HepG2 (cell line): Measurements from ENCODE around the gene FKBP10. TPM values are rescaled to one million over a fixed set of nuclear protein-coding genes. Genes with fewer than 3 reads are reported as not detected.

ENCODE experiments used
- CEBPB ChIP-seq: IDR thresholded peaks from 2 replicates; pipeline ENCODE4 v1.6.1; 2011; ENCODE audit warnings: low read depth, low read length, improper control_type of control experiment, borderline replicate concordance
- FOXK2 ChIP-seq: fragments of 450-650 bp; IDR thresholded peaks from 2 replicates; pipeline ENCODE4 v1.6.1; 2016
- GLMP ChIP-seq: sonication (generic); formaldehyde crosslinking; IDR thresholded peaks from 2 replicates; pipeline ENCODE4 v1.9.0; 2021; ENCODE audit warnings: missing genetic modification reagents, mild to moderate bottlenecking, borderline replicate concordance
- MAZ ChIP-seq, 2 experiments: sonication (generic) in 1 of 2; formaldehyde crosslinking in 1 of 2; IDR thresholded peaks; 2 replicates each; pipeline versions ENCODE4 v1.5.0 to v1.6.1; 2012 to 2020; ENCODE audit warnings: low read depth in 2 of 2, mild to moderate bottlenecking in 2 of 2, borderline replicate concordance in 1 of 2, improper control_type of control experiment in 1 of 2, low read length in 1 of 2, missing genetic modification reagents in 1 of 2, moderate library complexity in 1 of 2
- NR0B2 ChIP-seq: sonication (generic); formaldehyde crosslinking; IDR thresholded peaks from 2 replicates; pipeline ENCODE4 v1.4.0; 2020; ENCODE audit warnings: mild to moderate bottlenecking, missing genetic modification reagents
- ONECUT2 ChIP-seq: sonication (generic); formaldehyde crosslinking; IDR thresholded peaks from 2 replicates; pipeline ENCODE4 v1.4.0; 2020; ENCODE audit warnings: missing genetic modification reagents
- PCBP1 ChIP-seq: fragments of 200-400 bp; formaldehyde crosslinking; IDR thresholded peaks from 2 replicates; pipeline ENCODE4 v1.6.1; 2017; ENCODE audit warnings: mild to moderate bottlenecking, low read depth, low read length, borderline replicate concordance
- RNF219 ChIP-seq: sonication (generic); formaldehyde crosslinking; IDR thresholded peaks from 2 replicates; pipeline ENCODE4 v1.5.0; 2020; ENCODE audit warnings: mild to moderate bottlenecking, missing genetic modification reagents
- SALL2 ChIP-seq: sonication (generic); formaldehyde crosslinking; IDR thresholded peaks from 2 replicates; pipeline ENCODE4 v1.8.1; 2023; ENCODE audit warnings: mild to moderate bottlenecking, missing genetic modification reagents, inconsistent platforms
- SNAPC2 ChIP-seq: sonication (generic); formaldehyde crosslinking; IDR thresholded peaks from 2 replicates; pipeline ENCODE4 v1.8.1; 2022; ENCODE audit warnings: mild to moderate bottlenecking, missing genetic modification reagents
- TAF1 ChIP-seq: sonication (generic); formaldehyde crosslinking; IDR thresholded peaks from 2 replicates; pipeline ENCODE4 v1.4.0; 2020; ENCODE audit warnings: missing genetic modification reagents
- TBP ChIP-seq: sonication (generic); formaldehyde crosslinking; IDR thresholded peaks from 2 replicates; pipeline ENCODE4 v1.5.0; 2020; ENCODE audit warnings: missing genetic modification reagents
- ZFP91 ChIP-seq: sonication (generic); formaldehyde crosslinking; IDR thresholded peaks from 2 replicates; pipeline ENCODE4 v1.9.0; 2022; ENCODE audit warnings: missing genetic modification reagents, mild to moderate bottlenecking, borderline replicate concordance
- ZNF12 ChIP-seq: sonication (generic); formaldehyde crosslinking; IDR thresholded peaks from 2 replicates; pipeline ENCODE4 v1.5.0; 2020; ENCODE audit warnings: missing genetic modification reagents
- ZNF232 ChIP-seq: sonication (generic); formaldehyde crosslinking; IDR thresholded peaks from 2 replicates; pipeline ENCODE4 v1.4.0; 2020; ENCODE audit warnings: missing genetic modification reagents, borderline replicate concordance
- ZNF354B ChIP-seq: sonication (generic); formaldehyde crosslinking; IDR thresholded peaks from 2 replicates; pipeline ENCODE4 v1.8.0; 2022; ENCODE audit warnings: mild to moderate bottlenecking, missing genetic modification reagents
- ZNF530 ChIP-seq: sonication (generic); formaldehyde crosslinking; IDR thresholded peaks from 2 replicates; pipeline ENCODE4 v1.5.0; 2020; ENCODE audit warnings: low read depth, mild to moderate bottlenecking, missing genetic modification reagents
- ZNF639 ChIP-seq: conservative IDR thresholded peaks from 2 replicates; pipeline ENCODE4 v1.6.1; 2018; ENCODE audit warnings: missing genetic modification reagents
- ZNF724P ChIP-seq: sonication (generic); formaldehyde crosslinking; IDR thresholded peaks from 2 replicates; pipeline ENCODE4 v1.8.0; 2022; ENCODE audit warnings: missing genetic modification reagents, borderline replicate concordance
- ZNF777 ChIP-seq: sonication (generic); formaldehyde crosslinking; IDR thresholded peaks from 2 replicates; pipeline ENCODE4 v1.4.0; 2020; ENCODE audit warnings: missing genetic modification reagents
- polyA plus RNA-seq, 8 experiments: library from polyadenylated mRNA; depleted of rRNA in 3 of 8; stranded (reverse) in 7 of 8; unstranded in 1 of 8; fragments of >200 nt; fragmentation: Illumina TruSeq in 4 of 8; extraction: Trizol in 4 of 8; gene quantifications; 2 replicates each; pipeline versions ENCODE4 v1.2.1 to v1.2.3, GENCODE V29; 2011 to 2016; ENCODE audit warnings: low read depth in 4 of 8, missing spikeins in 1 of 8, mixed read lengths in 1 of 8; ENCODE audit not compliant: insufficient read depth in 1 of 8
- total RNA-seq, 5 experiments: library from RNA; depleted of rRNA; stranded (reverse); fragments of >200 nt; fragmentation: Illumina TruSeq; extraction: Trizol; gene quantifications; 2 replicates each; pipeline ENCODE4 v1.2.3, GENCODE V29; 2016; ENCODE audit warnings: low read depth in 1 of 5

FKBP10 gene
- total and polyA plus RNA-seq, 2 of the 13 experiments (the other 11 are each of a cell fraction or from before 2014, with no cell fraction given) = 149 to 573 TPM

GRCh38 chr17:41777574-41778188, 35.1 kb upstream of the FKBP10 start (continued):
- TF ChIP-seq ZNF639 (CRISPR knock-in tag) (peak; percentile 55; the same call in 1 of the 2 replicates), FOXK2 (no peak), RNF219 (CRISPR knock-in tag) (no peak), ZNF232 (CRISPR knock-in tag) (no peak), CEBPB (no peak), NR0B2 (CRISPR knock-in tag) (0 out of 2 replicates have a peak, but pooled peaks have one; percentile 35), SALL2 (no peak), ZFP91 (CRISPR knock-in tag) (no peak; the same call in 1 of the 2 replicates), TAF1 (peak; percentile 28; the same call in 1 of the 2 replicates), SNAPC2 (no peak), ZNF12 (CRISPR knock-in tag) (no peak), TBP (CRISPR knock-in tag) (no peak), GLMP (CRISPR knock-in tag) (no peak), ZNF530 (CRISPR knock-in tag) (no peak), ZNF354B (CRISPR knock-in tag) (no peak), ONECUT2 (CRISPR knock-in tag) (0 out of 2 replicates have a peak, but pooled peaks have one; percentile 32), PCBP1 (no peak), ZNF724P (CRISPR knock-in tag) (peak; percentile 48; the same call in 1 of the 2 replicates), MAZ (IDR thresholded peaks at IDR 0.05; ENCODE audit: borderline replicate concordance, low read depth, low read length) (no peak), MAZ (CRISPR knock-in tag; IDR thresholded peaks at IDR 0.05; ENCODE audit: low read depth) (no peak), ZNF777 (CRISPR knock-in tag) (peak; percentile 49)
